ENCODE data around the gene MCCC1. TPM values are rescaled to one million over a fixed set of nuclear protein-coding genes. Genes with fewer than 3 reads are reported as not detected.

Gene MCCC1
- total and polyA plus RNA-seq, 2 of the 4 experiments (the other 2 are of a cell fraction), result 14.2 to 17.9 TPM

DNA sequence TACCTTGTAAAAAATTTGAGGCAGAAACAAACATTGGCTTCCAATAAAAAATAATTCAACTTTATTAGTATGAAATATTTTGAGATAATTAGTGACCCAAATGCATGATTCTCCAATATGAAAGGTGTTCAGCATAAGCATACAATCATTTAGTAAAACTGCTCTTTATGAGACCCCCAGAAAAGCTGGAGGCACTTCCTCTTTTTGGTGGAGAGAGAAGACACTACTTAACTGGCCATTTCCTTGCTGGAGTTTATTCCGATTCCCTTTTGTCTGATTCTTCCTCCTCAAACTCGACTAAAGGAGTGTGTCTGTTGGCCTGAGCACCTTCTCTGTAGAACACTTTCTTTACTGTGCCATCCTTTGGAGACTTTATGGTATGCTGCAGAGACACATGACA is 84.1 kb downstream of the MCCC1 start:
- DNase-seq (no peak), ATAC-seq (ENCODE audit: low read depth) (no peak)
- dilution Hi-C loops (cut with HindIII; ENCODE audit: low sequenced_read_pairs, unreplicated experiment), result no loop called here
- H3K23ac ChIP-seq (ENCODE audit: low read depth, low read length), result no peak overlapping the region
- H4K5ac ChIP-seq (ENCODE audit: low read depth, low read length), result no peak overlapping the region
- H4K20me1 ChIP-seq (ENCODE audit: insufficient read depth, low read length), result no peaks in the 10 kb centered on the region
- no peak overlapping the region for H2BK20ac ChIP-seq (ENCODE audit: low read depth, low read length)
- no peak overlapping the region for H3K4ac ChIP-seq (ENCODE audit: low read depth, low read length)
- H2BK5ac ChIP-seq (ENCODE audit: low read depth, low read length, poor library complexity, severe bottlenecking), result no peak overlapping the region
- CTCF ChIA-PET, result no interaction called here
- H3K9ac ChIP-seq (ENCODE audit: low read depth, low read length), result no peak overlapping the region
- H2BK120ac ChIP-seq (ENCODE audit: low read depth, low read length), result no peak overlapping the region
- no peak overlapping the region for H3K18ac ChIP-seq (ENCODE audit: low read depth, low read length)
- peaks cover under 1% of the 10 kb centered on the region; the same call in 1 of the 2 replicates for H3K4me1 ChIP-seq (ENCODE audit: control insufficient read depth, insufficient read depth, low read length)
- TF ChIP-seq MAFK (IDR thresholded peaks at IDR 0.05; ENCODE audit: low read depth, low read length) (no peak), CTCF (conservative IDR thresholded peaks at IDR 0.05; ENCODE audit: low read depth, low read length) (no peak)
- no peaks in the 10 kb centered on the region for H3K27me3 ChIP-seq (ENCODE audit: control insufficient read depth, insufficient read depth, low read length)
- H3K27ac ChIP-seq (ENCODE audit: insufficient read depth, low read length), result no peak overlapping the region
- H2AK9ac ChIP-seq (replicated peaks; ENCODE audit: low read depth, low read length, poor library complexity), result no peak overlapping the region
- intact Hi-C loops (cut with micrococcal nuclease), result no loop called here
- H4K91ac ChIP-seq (ENCODE audit: insufficient read depth, low read depth, low read length), result no peak overlapping the region
- H3K14ac ChIP-seq (replicated peaks; ENCODE audit: low read depth, low read length), result no peak overlapping the region
- no peak overlapping the region for H4K8ac ChIP-seq (ENCODE audit: low read depth in 2 of 2, low read length in 2 of 2)
- no peaks in the 10 kb centered on the region for H3K9me3 ChIP-seq (ENCODE audit: control insufficient read depth, insufficient read depth, low read length)
- H3K36me3 ChIP-seq (ENCODE audit: control insufficient read depth, insufficient read depth, low read length), result peaks cover 8% of the 10 kb centered on the region
- no peak overlapping the region for H2BK15ac ChIP-seq (ENCODE audit: low read depth, low read length)
- H3K9me1 ChIP-seq (ENCODE audit: insufficient read depth, low read length), result no peaks in the 10 kb centered on the region; the same call in 1 of the 2 replicates
- no TSS peak for BruUV-seq (replicated peaks)
- H3K4me3 ChIP-seq (ENCODE audit: insufficient read depth, low read depth, low read length), result no peak overlapping the region
- H2AK5ac ChIP-seq (ENCODE audit: low read depth, low read length), result no peak overlapping the region
- no peak overlapping the region for H3K56ac ChIP-seq (ENCODE audit: extremely low read depth, insufficient read depth, low read length)
- no peak overlapping the region for H3K4me2 ChIP-seq (ENCODE audit: low read depth, low read length)
- WGBS, 2 experiments (ENCODE audit: extremely low coverage in 2 of 2, insufficient read length in 1 of 2), result no CpG with 5 or more reads among the region's 2 CpGs
- no peaks in the 10 kb centered on the region for H3K79me1 ChIP-seq (ENCODE audit: low read depth in 1 of 2, low read length in 2 of 2)
- H2AFZ ChIP-seq (replicated peaks; ENCODE audit: low read length, poor library complexity), result no peak overlapping the region
- in situ Hi-C loops (cut with MboI; ENCODE audit: low sequenced_read_pairs), result no loop called here
- POLR2A ChIA-PET (ENCODE audit: unreplicated experiment), result no interaction called here
